ENCODE results near the gene CTSH.
A peak's percentile ranks its signal among the peaks of the same experiment; 100 is the strongest.
"Not testable (repeated sequence)": the region's sequence is repeated elsewhere in the genome, so short reads cannot be mapped to it uniquely, and the experiment has no call there.

Gene CTSH

DNA sequence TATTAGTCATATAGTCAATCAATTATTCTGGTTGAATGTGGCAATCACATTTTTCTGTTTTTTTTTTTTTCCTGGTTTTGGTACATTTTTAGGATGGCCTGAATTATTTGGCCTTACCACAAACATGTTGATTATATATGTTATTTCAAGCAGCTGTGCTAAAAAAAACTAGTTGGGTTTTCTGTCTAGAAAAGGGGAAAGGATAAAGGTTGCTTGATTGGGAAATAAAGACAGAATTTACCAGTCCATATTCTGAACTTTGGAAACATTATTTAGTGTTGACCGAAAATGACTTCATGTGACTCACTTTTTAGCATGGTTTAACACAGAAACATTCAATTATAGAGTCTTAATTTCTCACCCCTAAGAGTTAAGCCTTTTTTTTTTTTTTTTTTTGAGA, 64.0 kb downstream of the CTSH start:
- FAIRE-seq (no peak), DNase-seq (ENCODE audit: insufficient read length, low spot score) (no peak)
- TF ChIP-seq POLR2A (IDR thresholded peaks at IDR 0.05; ENCODE audit: low read depth, low read length) = no peak

DNA sequence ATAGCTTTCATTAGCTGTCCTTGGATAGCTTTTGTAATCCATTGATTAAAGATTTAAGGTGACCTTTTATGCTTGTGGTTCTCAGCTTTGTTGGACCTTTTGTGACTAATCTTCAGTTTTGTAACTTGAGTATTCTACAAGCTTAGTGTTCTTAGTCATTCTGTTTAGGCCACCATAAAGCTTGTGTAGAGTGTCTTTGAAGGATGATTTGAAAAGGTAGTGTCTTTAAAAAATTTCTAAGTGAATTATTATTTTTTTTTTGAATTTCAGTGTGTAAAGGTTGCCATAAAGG, 64.7 kb downstream of the CTSH start:
- peak; percentile 20 for FAIRE-seq
- TF ChIP-seq POLR2A (IDR thresholded peaks at IDR 0.05; ENCODE audit: low read depth, low read length) = no peak

DNA sequence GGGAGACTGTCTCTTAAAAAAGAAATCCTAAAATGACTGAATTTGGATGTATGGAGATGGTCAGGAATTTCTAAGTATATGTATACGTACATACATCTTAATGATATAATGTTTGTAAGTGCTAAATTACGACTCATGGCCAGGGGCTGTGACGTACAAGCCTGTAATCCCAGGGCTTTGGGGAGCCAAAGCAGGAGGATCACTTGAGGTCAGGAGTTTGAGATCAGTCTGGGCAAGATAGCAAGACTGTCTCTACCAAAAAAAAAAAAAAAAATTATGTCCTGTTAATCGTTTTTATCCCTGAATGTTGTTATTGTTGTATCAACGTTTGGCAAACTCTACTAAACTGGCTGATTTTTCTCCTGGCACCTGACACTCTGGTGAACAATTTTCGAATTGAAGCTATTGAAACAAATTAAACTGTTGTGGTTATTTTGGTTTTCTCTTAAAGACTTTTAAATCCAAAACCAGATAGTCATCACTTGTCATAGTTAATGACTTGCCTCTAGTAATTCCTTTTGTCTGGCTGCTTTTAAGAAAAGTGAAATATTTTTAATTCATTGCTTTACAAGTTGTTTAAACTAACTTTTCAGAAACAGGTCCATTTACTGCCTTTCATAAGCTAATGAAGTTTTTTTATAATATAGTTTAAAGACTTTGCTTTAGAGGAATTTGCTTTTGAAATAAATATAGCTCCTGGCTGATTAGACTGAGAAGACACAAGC, 65.2 kb downstream of the CTSH start:
- no peak for TF ChIP-seq POLR2A (IDR thresholded peaks at IDR 0.05; ENCODE audit: low read depth, low read length)
- no peak for FAIRE-seq
- DNase-seq (ENCODE audit: insufficient read length, low spot score) = no peak

More for the DNA sequence above, 64.7 kb downstream of the CTSH start:
- DNase-seq (ENCODE audit: insufficient read length, low spot score) = no peak

DNA sequence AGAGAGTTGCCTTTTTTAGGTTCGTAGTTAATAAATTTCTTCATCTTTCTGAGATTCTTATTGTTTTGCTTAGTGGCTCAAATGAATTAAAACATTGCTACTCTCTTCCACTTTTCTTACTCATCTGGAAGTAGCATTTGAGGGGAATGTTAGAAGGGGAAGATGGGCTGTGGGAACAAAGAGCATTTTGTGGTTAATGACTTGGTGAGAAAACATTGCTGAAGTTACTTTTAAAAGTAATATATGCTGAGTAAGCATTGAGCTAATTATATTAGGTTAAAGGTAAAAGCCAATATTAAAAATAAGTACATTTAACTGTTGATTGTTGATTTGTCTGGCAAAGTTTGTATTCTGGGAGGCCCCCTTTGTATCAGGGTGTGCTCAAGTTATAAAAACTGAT, 66.5 kb downstream of the CTSH start:
- FAIRE-seq = no peak
- TF ChIP-seq POLR2A (IDR thresholded peaks at IDR 0.05; ENCODE audit: low read depth, low read length) = no peak
- no peak for DNase-seq (ENCODE audit: insufficient read length, low spot score)

DNA sequence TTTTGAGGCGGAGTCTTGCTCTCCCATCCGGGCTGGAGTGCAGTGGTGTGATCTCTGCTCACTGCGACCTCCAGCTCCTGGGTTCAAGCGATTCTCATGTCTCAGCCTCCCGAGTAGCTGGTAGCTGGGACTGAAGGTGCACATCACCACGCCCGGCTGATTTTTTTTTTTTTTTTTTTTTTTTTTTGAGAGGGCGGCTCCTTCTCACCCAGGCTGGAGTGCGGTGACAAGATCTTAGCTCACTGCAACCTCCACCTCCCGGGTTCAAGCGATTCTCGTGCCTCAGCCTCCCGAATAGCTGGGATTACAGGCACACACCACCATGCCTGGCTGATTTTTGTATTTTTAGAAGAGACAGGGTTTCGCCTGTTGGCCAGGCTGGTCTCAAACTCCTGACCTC, 67.9 kb downstream of the CTSH start:
- not testable (repeated sequence) for FAIRE-seq; DNase-seq (ENCODE audit: insufficient read length, low spot score)

DNA sequence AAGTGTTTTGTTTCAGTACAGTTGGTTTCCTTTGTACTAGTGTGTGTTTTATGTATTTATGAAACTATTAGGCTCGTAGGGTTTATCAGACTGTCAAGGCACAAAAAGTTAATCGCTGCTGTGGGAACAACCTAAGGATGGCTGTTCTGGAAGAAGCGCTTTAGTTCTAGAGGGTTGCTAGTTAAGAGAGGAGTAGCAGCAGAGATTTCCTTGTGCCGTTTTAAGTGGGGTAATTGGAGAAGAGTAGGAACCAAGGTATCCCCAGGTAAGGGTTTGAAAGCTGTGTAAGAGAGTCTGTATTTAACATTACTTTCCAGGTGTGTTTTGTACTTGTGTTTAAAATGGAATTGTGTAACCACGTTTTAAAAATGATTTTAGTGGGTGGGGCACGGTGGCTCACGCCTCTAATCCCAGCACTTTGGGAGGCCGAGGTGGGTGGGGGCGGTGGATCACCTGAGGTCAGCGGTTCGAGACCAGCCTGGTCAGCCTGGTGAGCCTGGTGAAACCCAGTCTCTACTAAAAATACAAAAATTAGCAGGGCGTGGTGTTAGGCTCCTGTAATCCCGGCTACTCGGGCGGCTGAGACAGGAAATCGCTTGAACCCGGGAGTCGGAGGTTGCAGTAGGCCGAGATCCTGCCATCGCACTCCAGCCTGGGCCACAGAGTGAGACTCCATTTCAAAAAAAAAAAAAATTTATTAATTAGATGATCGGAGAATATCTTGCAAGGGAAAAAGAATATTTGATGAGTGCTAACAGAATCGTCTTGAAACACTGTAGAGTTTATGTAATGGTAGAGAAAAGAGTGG, 69.5 kb downstream of the CTSH start:
- FAIRE-seq (no peak), DNase-seq (ENCODE audit: insufficient read length, low spot score) (no peak)
- no peak for TF ChIP-seq POLR2A (IDR thresholded peaks at IDR 0.05; ENCODE audit: low read depth, low read length)

DNA sequence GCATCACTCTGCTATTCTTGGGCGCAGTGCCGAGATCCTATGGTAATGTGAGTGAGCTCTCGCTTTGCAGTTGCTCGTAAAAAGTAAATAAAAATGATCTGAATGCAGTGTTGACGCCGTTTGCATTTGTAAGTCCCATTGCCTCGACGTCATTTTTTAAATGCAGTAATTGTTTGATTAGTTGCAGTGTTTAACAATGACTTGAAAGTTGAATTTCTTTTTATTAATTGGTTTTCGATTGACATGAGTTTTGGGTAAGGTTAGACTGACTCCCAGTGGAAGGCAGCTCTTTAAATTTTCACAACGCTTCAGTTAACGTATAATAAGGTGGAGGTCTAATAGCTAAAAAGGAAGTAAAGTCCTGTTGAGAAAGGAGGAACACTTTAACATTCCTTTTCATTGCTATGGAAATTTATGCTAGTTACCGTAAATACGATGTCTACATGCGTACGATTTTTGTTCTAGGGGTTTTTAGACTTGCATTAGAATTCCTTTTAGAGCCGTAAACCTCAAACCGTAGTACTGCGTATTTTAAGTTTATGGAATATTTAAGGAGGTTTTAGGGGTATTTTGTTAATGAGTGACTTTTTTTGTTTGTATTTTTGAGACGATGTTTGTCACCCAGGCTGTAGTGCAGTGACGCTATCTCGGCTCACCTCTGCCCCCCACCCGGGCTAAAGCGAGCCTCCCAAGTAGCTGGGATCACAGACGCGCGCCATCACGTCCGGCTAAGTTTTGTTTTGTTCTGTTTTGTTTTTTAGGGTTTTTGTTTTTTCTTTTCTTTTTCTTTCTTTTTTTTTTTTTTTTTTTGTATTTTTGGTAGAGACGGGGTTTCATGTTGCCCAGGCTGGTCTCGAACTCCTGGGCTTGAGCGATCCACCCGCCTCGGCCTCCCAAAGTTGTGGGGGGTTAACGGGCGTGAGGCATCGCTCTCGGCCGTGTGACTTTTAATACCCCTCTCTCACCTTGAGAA, 70.8 kb downstream of the CTSH start:
- no peak for DNase-seq (ENCODE audit: insufficient read length, low spot score)
- no peak for TF ChIP-seq POLR2A (IDR thresholded peaks at IDR 0.05; ENCODE audit: low read depth, low read length)
- no peak for FAIRE-seq

DNA sequence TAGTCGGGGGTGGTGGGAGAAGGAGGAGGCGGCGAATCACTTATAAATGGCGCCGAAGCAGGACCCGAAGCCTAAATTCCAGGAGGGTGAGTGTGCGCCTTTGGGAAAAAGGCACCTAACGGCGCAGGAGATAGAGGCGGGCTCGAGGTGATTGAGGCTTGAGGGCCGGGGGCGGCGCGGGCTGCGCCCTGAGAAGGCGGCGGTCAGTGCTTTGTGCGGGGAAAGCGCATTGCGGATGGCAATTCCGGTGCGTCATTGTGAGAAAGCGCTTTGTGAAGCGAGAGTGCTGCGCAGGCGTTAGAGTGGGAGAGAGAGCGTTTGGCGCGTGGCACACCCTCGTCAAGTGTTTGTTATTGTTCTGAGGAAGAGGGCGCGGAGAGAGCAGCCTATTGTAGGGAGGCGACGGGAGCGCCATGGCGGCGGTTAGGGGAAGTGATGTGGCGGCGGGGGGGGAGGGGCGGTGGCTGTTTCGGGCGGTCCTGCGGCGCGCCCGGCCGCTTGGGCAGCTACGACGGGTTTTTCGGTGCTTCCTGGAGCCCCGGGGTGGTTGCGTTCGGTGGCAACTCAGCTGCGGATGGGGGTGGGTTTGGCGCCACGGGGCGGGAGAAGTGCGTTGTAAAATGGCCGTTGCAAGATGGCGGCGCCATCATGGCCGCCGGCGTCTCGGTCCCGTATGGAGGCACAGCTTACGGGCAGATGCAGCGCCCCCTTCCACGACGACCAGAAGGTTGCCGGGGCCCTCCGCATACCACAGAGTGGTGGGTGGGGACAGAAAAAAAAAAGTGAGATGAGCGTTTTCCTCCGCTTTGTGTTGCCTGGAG, 71.7 kb downstream of the CTSH start:
- no peak for FAIRE-seq

DNA sequence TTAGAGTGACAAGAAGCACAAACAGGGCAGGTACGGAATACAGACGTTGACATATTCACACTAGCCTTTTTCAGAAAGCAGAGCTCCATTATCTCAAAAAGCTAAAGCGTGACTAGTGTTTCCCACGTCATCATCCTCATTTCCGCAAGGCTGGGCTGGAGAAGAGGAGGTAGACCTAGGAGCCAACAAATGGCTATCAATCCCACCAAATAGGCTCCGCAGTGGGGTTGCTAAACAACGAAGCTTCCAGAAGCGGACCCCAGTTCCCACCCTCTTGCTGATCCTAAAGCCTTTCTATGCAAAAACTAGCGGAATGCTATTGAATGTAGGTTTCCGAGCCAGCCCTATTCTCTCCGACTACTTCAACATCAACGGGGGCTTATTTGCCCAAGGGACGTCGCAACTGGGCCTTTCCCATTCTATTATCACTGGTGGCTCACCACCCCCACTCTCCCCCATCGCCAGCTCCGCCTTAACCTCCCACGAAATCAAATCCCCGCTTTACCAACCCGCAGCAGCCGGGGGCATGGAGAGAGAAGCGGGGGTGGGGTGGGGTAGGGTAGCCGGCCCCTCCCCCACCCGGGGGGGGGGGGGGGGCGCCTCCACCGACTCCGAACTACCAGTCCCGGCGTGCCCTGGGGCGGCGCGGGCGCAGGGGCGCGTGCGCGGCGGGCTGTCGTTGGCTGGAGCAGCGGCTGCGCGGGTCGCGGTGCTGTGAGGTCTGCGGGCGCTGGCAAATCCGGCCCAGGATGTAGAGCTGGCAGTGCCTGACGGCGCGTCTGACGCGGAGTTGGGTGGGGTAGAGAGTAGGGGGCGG, 72.5 kb downstream of the CTSH start, which contains the start of gene MORF4L1:
TSS of gene MORF4L1 (plus strand) at position 736 of the 817 bp plus-strand sequence. CDS start 128 bp downstream, outside the sequence.
- DNase-seq (ENCODE audit: insufficient read length, low spot score) (peak; percentile 81), FAIRE-seq (no peak)
- TF ChIP-seq POLR2A (IDR thresholded peaks at IDR 0.05; ENCODE audit: low read depth, low read length) = no peak; the same call in 1 of the 2 replicates

More for the DNA sequence above, 71.7 kb downstream of the CTSH start:
- TF ChIP-seq POLR2A (IDR thresholded peaks at IDR 0.05; ENCODE audit: low read depth, low read length) = peak; percentile 73; the same call in 1 of the 2 replicates
- peak; percentile 30 for DNase-seq (ENCODE audit: insufficient read length, low spot score)

DNA sequence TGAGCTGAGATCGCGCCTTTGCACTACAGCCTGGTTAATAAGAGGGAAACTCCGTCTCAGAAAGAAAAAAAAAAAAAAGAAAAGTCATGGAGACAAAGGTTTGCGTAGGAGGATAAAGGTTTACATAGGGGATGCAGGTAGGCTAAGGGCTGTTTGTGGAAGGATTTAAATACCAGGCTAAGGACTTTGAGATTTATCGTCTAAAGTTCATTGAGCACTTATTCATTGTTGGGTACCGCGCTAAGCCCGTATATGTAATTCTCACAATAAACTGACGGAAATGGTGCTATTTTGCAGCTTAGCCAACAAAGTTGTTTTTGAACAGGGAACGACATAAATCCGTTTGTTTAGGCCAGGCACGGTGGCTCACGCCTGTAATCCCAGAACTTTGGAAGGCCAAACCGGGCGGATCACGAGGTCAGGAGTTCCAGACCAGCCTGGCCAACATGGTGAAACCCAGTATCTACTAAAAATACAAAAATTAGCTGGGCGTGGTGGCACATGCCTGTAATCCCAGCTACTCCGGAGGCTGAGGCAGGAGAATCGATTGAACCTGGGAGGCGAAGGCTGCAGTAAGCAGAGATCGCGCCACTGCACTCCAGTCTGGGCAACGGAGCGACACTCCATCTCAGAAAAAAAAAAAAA, 73.2 kb downstream of the CTSH start:
- not testable (repeated sequence) for FAIRE-seq; DNase-seq (ENCODE audit: insufficient read length, low spot score)

All from H54 (cell line).